A549 (cell line): Measurements from ENCODE around the gene MTRF1L. TPM values are rescaled to one million over a fixed set of nuclear protein-coding genes. Genes with fewer than 3 reads are reported as not detected.

Experiments used
- ATAC-seq, 2 experiments: fragments of 200-7000 bp in 1 of 2; fragments of >200 bp in 1 of 2; cut with Nextera tagmentation in 1 of 2; cut with Tn5 transposase in 1 of 2; 3 replicates each; pipeline versions ENCODE4 v1.8.0 to v1.9.1; 2018 to 2020; ENCODE audit warnings: mild to moderate bottlenecking in 1 of 2, moderate library complexity in 1 of 2
- CTCF ChIA-PET: fragments of 300-600 bp; sonication (Branson Sonifier 250); formaldehyde crosslinking; extraction: SDS; loops from one replicate; lab custom pipeline; 2021; ENCODE audit warnings: antibody characterized with exemption, inconsistent platforms; lab: Yijun Ruan, JAX
- POLR2A ChIA-PET: fragments of 350-600 bp; formaldehyde crosslinking; extraction: SDS; loops from one replicate; lab custom pipeline; 2021; ENCODE audit warnings: antibody characterized with exemption, inconsistent platforms; lab: Yijun Ruan, JAX
- DNase-seq, 2 experiments: peaks; one replicate each; pipeline versions ENCODE4 v3.0.0 to v3.0.0-alpha.2; 2011 to 2016; ENCODE audit warnings: low read depth in 1 of 2, low spot score in 1 of 2
- FAIRE-seq: peaks from 2 replicates; lab custom pipeline; 2011; peaks lifted over from hg19 to GRCh38; lab: Jason Lieb, UNC
- H3K27ac ChIP-seq, 2 experiments: fragments of >200 bp; sonication (Bioruptor Twin); formaldehyde crosslinking; 3 replicates each; pipeline ENCODE4 v1.5.1; 2016 to 2017
- H3K4me1 ChIP-seq: fragments of >200 bp; sonication (Bioruptor Twin); formaldehyde crosslinking; 3 replicates; pipeline ENCODE4 v1.6.1; 2016
- H3K4me2 ChIP-seq: fragments of >200 bp; sonication (Bioruptor Twin); formaldehyde crosslinking; 3 replicates; pipeline ENCODE4 v1.6.1; 2016
- H3K4me3 ChIP-seq: fragments of >200 bp; sonication (Bioruptor Twin); formaldehyde crosslinking; 3 replicates; pipeline ENCODE4 v1.5.1; 2016
- H3K9me3 ChIP-seq: fragments of >200 bp; sonication (Bioruptor Twin); formaldehyde crosslinking; 3 replicates; pipeline ENCODE4 v1.6.1; 2016
- CBX2 ChIP-seq: fragments of 200-600 bp; sonication (generic); IDR thresholded peaks from 2 replicates; pipeline ENCODE4 v1.6.1; 2016; ENCODE audit warnings: low read depth, mild to moderate bottlenecking, borderline replicate concordance
- CBX8 ChIP-seq: fragments of 200-600 bp; sonication (generic); IDR thresholded peaks from 2 replicates; pipeline ENCODE4 v1.6.1; 2016
- CTCF ChIP-seq: fragments of >200 bp; sonication (Bioruptor Twin); formaldehyde crosslinking; IDR thresholded peaks from 3 replicates; pipeline ENCODE4 v1.5.1; 2016
- E2F6 ChIP-seq: IDR thresholded peaks from 2 replicates; pipeline ENCODE4 v1.6.1; 2012; ENCODE audit warnings: low read depth, borderline replicate concordance
- ELK1 ChIP-seq: fragments of 150-350 bp; IDR thresholded peaks from 2 replicates; pipeline ENCODE4 v1.6.1; 2014; ENCODE audit warnings: low read depth, mild to moderate bottlenecking, low read length
- EP300 ChIP-seq, 2 experiments: fragments of >200 bp; sonication (Bioruptor Twin); formaldehyde crosslinking; IDR thresholded peaks; 2 replicates in 1 of 2; 3 replicates in 1 of 2; pipeline ENCODE4 v1.6.1; 2016 to 2017
- ESRRA ChIP-seq: fragments of 150-350 bp; IDR thresholded peaks from 2 replicates; pipeline ENCODE4 v1.6.1; 2014; ENCODE audit warnings: mild to moderate bottlenecking, low read length, borderline replicate concordance
- FOSL2 ChIP-seq, 2 experiments: fragments of 450-650 bp in 1 of 2; fragments of >200 bp in 1 of 2; sonication (Bioruptor Twin) in 1 of 2; formaldehyde crosslinking; IDR thresholded peaks; 2 replicates each; pipeline versions ENCODE4 v1.5.0 to v1.6.1; 2016 to 2020; ENCODE audit warnings: mild to moderate bottlenecking in 1 of 2, moderate library complexity in 1 of 2
- HEYL ChIP-seq: fragments of 250-450 bp; sonication (Bioruptor Pico); IDR thresholded peaks from 2 replicates; pipeline ENCODE4 v1.8.0; 2021; ENCODE audit warnings: mild to moderate bottlenecking, moderate library complexity
- HOXA7 ChIP-seq: fragments of 250-450 bp; sonication (Bioruptor Pico); IDR thresholded peaks from 2 replicates; pipeline ENCODE4 v1.5.0; 2020; ENCODE audit warnings: mild to moderate bottlenecking, moderate library complexity
- HOXB13 ChIP-seq: fragments of 250-450 bp; sonication (Bioruptor Pico); IDR thresholded peaks from 2 replicates; pipeline ENCODE4 v1.5.0; 2020; ENCODE audit warnings: low read depth, mild to moderate bottlenecking, moderate library complexity
- HOXB5 ChIP-seq: fragments of 250-450 bp; sonication (Bioruptor Pico); IDR thresholded peaks from 2 replicates; pipeline ENCODE4 v1.5.0; 2020; ENCODE audit warnings: mild to moderate bottlenecking, moderate library complexity
- JUNB ChIP-seq: fragments of >200 bp; sonication (Bioruptor Twin); formaldehyde crosslinking; IDR thresholded peaks from 2 replicates; pipeline ENCODE4 v1.6.1; 2016
- MAFK ChIP-seq: fragments of 450-650 bp; IDR thresholded peaks from 2 replicates; pipeline ENCODE4 v1.6.1; 2014; ENCODE audit not compliant: partially characterized antibody
- MAX ChIP-seq: IDR thresholded peaks from 2 replicates; pipeline ENCODE4 v1.6.1; 2012
- NFE2L2 ChIP-seq: fragments of 150-350 bp; conservative IDR thresholded peaks from 2 replicates; pipeline ENCODE4 v1.6.1; 2014; ENCODE audit warnings: low read length
- PHF8 ChIP-seq: fragments of 200-600 bp; sonication (generic); IDR thresholded peaks from 2 replicates; pipeline ENCODE4 v1.6.1; 2016; ENCODE audit warnings: low read depth, mild to moderate bottlenecking, antibody characterized with exemption, moderate library complexity, borderline replicate concordance
- POLR2AphosphoS2 ChIP-seq: conservative IDR thresholded peaks from 2 replicates; pipeline ENCODE4 v1.6.1; 2012; ENCODE audit warnings: low read length, improper control_type of control experiment, inconsistent platforms
- RAD21 ChIP-seq, 2 experiments: fragments of >200 bp in 1 of 2; sonication (Bioruptor Twin) in 1 of 2; formaldehyde crosslinking in 1 of 2; IDR thresholded peaks in 1 of 2; conservative IDR thresholded peaks in 1 of 2; 2 replicates in 1 of 2; 3 replicates in 1 of 2; pipeline ENCODE4 v1.6.1; 2012 to 2018; ENCODE audit warnings: inconsistent platforms in 1 of 2
- RNF2 ChIP-seq: fragments of 200-600 bp; sonication (generic); IDR thresholded peaks from 2 replicates; pipeline ENCODE4 v1.6.1; 2016; ENCODE audit warnings: low read depth, mild to moderate bottlenecking, antibody characterized with exemption, moderate library complexity, borderline replicate concordance
- SMC3 ChIP-seq: fragments of >200 bp; sonication (Bioruptor Twin); formaldehyde crosslinking; IDR thresholded peaks from 3 replicates; pipeline ENCODE4 v1.6.1; 2018; ENCODE audit warnings: inconsistent platforms
- ZC3H11A ChIP-seq: fragments of 450-650 bp; IDR thresholded peaks from 2 replicates; pipeline ENCODE4 v1.6.1; 2014; ENCODE audit warnings: antibody characterized with exemption, mild to moderate bottlenecking
- WGBS: methylation state at CpG from one replicate; pipeline ENCODE4 v1.1.6; 2017; ENCODE audit errors: missing lambda C conversion rate; 5-methylcytosine and 5-hydroxymethylcytosine counted together
- polyA plus RNA-seq, 4 experiments: library from polyadenylated mRNA; depleted of rRNA in 3 of 4; stranded (reverse); fragments of >200 nt; fragmentation: RNase III in 1 of 4; extraction: RNeasy Plus Mini Kit Qiagen cat#74134 plus additional on column Dnase treatment in 1 of 4; gene quantifications; 2 replicates in 3 of 4; 3 replicates in 1 of 4; pipeline ENCODE4 v1.2.3, GENCODE V29; 2011 to 2017

Gene MTRF1L
- polyA plus RNA-seq, 2 of the 4 experiments (the other 2 are of a cell fraction): 14.3 to 22.6 TPM

GRCh38 chr6:152948150-152948768 lies 54.2 kb downstream of the MTRF1L start:
- H3K4me2 ChIP-seq: peak overlapping the region; percentile 66
- FAIRE-seq (no peak), ATAC-seq (peak; percentile 73 to 92), DNase-seq (peak; percentile 7 to 43)
- H3K4me3 ChIP-seq: no peak overlapping the region
- no peak overlapping the region for H3K27ac ChIP-seq
- POLR2A ChIA-PET: no interaction called here
- 10% methylated on average over 9 of the region's 9 CpGs for WGBS
- CTCF ChIA-PET: interaction anchor here (0.8 to 5.7 kb wide), 24 partner anchors 9 to 656 kb away, joined by 3 to 43 read pairs (median 4); partner anchors contain the start of gene VIP
- H3K4me1 ChIP-seq: peaks cover 11% of the 10 kb centered on the region; the same call in 1 of the 3 replicates
- no peaks in the 10 kb centered on the region for H3K9me3 ChIP-seq
- no peak for TF ChIP-seq HEYL
- TF ChIP-seq CBX2: no peak
- peak; percentile 68 for TF ChIP-seq CTCF
- TF ChIP-seq SMC3: peak; percentile 79
- no peak for TF ChIP-seq MAX
- no peak for TF ChIP-seq E2F6
- TF ChIP-seq PHF8: no peak
- TF ChIP-seq RAD21 (conservative IDR thresholded peaks at IDR 0.05 in 1 of 2, IDR thresholded peaks at IDR 0.05 in 1 of 2): peak; percentile 76 to 78
- TF ChIP-seq RNF2: no peak
- no peak for TF ChIP-seq EP300 (IDR thresholded peaks at IDR 0.05)

GRCh38 chr6:152946995-152947394 lies 55.5 kb downstream of the MTRF1L start:
- POLR2A ChIA-PET: no interaction called here
- Histone ChIP-seq H3K4me1 (peaks cover 5% of the 10 kb centered on the region; the same call in 1 of the 3 replicates), H3K4me2 (no peak overlapping the region), H3K4me3 (no peak overlapping the region), H3K27ac (no peak overlapping the region), H3K9me3 (no peaks in the 10 kb centered on the region)
- CTCF ChIA-PET: interaction anchor here (1.6 to 5.7 kb wide), 4 partner anchors 12 to 227 kb away, joined by 3 to 43 read pairs (median 12); partner anchors contain the start of gene VIP
- ATAC-seq (no peak), DNase-seq (no peak), FAIRE-seq (no peak)
- 8% methylated on average over 2 of the region's 2 CpGs for WGBS
- no peak for TF ChIP-seq ZC3H11A
- TF ChIP-seq MAX: no peak
- TF ChIP-seq FOSL2 (IDR thresholded peaks at IDR 0.05): no peak
- no peak for TF ChIP-seq FOSL2 (CRISPR knock-in tag; IDR thresholded peaks at IDR 0.05)
- TF ChIP-seq CTCF: no peak
- TF ChIP-seq EP300 (IDR thresholded peaks at IDR 0.05): no peak
- TF ChIP-seq CBX2: no peak
- TF ChIP-seq E2F6: no peak
- TF ChIP-seq HOXB5 (CRISPR knock-in tag): no peak
- TF ChIP-seq HOXA7 (CRISPR knock-in tag): no peak
- TF ChIP-seq HEYL: no peak
- TF ChIP-seq MAFK: no peak
- no peak for TF ChIP-seq HOXB13 (CRISPR knock-in tag)
- TF ChIP-seq NFE2L2: no peak
- no peak for TF ChIP-seq ESRRA
- TF ChIP-seq ELK1: no peak
- TF ChIP-seq POLR2AphosphoS2: no peak
- no peak for TF ChIP-seq JUNB
- TF ChIP-seq CBX8: no peak
